DND-41 (cell line): Measurements from ENCODE around the gene PTPRN2.

Experiments
- ATAC-seq: fragments of 200-7000 bp; cut with Tn5 transposase; 3 replicates; pipeline ENCODE4 v1.9.1; 2021; ENCODE audit warnings: low read depth; ENCODE audit not compliant: insufficient read depth
- DNase-seq: peaks from one replicate; pipeline ENCODE4 v3.0.0-alpha.2; 2020
- H2AFZ ChIP-seq: 2 replicates; pipeline ENCODE4 v1.6.0; 2012; ENCODE audit warnings: low read depth, low read length
- H3K27ac ChIP-seq: 2 replicates; pipeline ENCODE4 v1.5.1; 2012; ENCODE audit warnings: low read length, inconsistent platforms
- H3K27me3 ChIP-seq: fragments of 200-600 bp; sonication (generic); 2 replicates; pipeline ENCODE4 v1.6.0; 2012; ENCODE audit warnings: low read length, mild to moderate bottlenecking, inconsistent platforms; ENCODE audit not compliant: insufficient read depth, poor library complexity
- H3K36me3 ChIP-seq: 2 replicates; pipeline ENCODE4 v1.5.1; 2012; ENCODE audit warnings: low read length, inconsistent platforms; ENCODE audit not compliant: insufficient read depth
- H3K4me1 ChIP-seq: 2 replicates; pipeline ENCODE4 v1.5.1; 2012; ENCODE audit warnings: mild to moderate bottlenecking, low read length; ENCODE audit not compliant: insufficient read depth
- H3K4me2 ChIP-seq: 2 replicates; pipeline ENCODE4 v1.6.0; 2012; ENCODE audit warnings: mild to moderate bottlenecking, moderate library complexity, low read length, inconsistent platforms; ENCODE audit not compliant: insufficient read depth
- H3K4me3 ChIP-seq, 2 experiments: fragments of 200-600 bp in 1 of 2; shearing (Covaris generic) in 1 of 2; 2 replicates each; pipeline ENCODE4 v1.5.1; 2012 to 2016; ENCODE audit warnings: inconsistent platforms in 2 of 2, low read length in 2 of 2, mild to moderate bottlenecking in 2 of 2, low read depth in 1 of 2, moderate library complexity in 1 of 2
- H3K79me2 ChIP-seq: 2 replicates; pipeline ENCODE4 v1.6.0; 2012; ENCODE audit warnings: low read length, inconsistent platforms; ENCODE audit not compliant: insufficient read depth
- H3K9ac ChIP-seq: 2 replicates; pipeline ENCODE4 v1.6.0; 2012; ENCODE audit warnings: low read depth, mild to moderate bottlenecking, inconsistent platforms, low read length, moderate library complexity
- H3K9me3 ChIP-seq: 2 replicates; pipeline ENCODE4 v1.5.1; 2012; ENCODE audit warnings: low read length, moderate library complexity, mild to moderate bottlenecking, inconsistent platforms; ENCODE audit not compliant: insufficient read depth, severe bottlenecking
- H4K20me1 ChIP-seq: 2 replicates; pipeline ENCODE4 v1.6.0; 2012; ENCODE audit warnings: low read length; ENCODE audit not compliant: insufficient read depth
- CTCF ChIP-seq: IDR thresholded peaks from 2 replicates; pipeline ENCODE4 v1.5.1; 2012; ENCODE audit warnings: borderline replicate concordance, low read length, moderate library complexity, mild to moderate bottlenecking; ENCODE audit not compliant: poor library complexity, severe bottlenecking; ENCODE audit errors: extremely low read depth
- EZH2 ChIP-seq: IDR thresholded peaks from 3 replicates; pipeline ENCODE4 v1.6.1; 2012; ENCODE audit warnings: borderline replicate concordance, low read depth, mild to moderate bottlenecking, moderate library complexity, low read length, inconsistent platforms; ENCODE audit not compliant: severe bottlenecking

Gene PTPRN2

DNA sequence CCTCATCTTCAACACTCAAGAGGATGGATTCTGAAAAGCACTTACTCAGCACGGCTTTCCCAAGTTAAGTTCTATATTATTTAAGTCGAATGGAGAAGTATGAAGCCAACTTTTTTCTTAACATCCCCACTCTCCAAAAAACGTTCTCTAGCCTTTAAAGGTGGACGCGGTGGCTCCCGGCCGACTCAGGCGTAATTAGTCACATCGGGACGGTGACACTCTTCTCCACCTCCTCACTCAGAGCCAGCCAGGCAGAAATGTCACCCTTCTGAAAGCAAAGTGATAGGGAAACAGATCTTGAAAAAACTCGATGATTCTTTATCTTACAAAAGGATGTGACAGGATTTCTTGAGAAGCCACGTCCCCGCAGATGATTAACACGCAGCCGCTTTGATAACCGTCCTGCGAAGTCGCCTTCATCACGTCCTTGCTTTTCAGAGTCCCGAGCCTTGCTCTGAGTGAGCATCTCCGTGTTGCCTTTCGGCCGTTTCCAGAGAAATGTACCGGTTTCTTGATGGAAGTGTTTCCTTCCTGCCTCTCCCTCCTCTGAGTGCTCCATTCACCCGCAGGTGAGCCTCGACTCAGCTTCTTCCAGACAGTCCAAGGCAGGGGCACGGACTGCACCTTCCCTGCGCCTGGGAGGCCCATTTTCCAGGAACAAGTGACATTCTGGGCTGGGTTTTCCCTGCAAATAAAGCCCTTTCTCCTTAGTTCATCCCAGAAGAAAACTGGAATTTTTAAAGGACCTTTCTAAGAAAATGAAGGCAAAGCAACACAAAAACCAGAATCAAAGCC is 936.1 kb downstream of the PTPRN2 start:
- Histone ChIP-seq H3K4me2 (no peak overlapping the region), H3K9ac (no peak overlapping the region), H2AFZ (no peak overlapping the region), H3K9me3 (no peaks in the 10 kb centered on the region), H3K4me1 (peaks cover 2% of the 10 kb centered on the region), H3K27me3 (no peaks in the 10 kb centered on the region), H3K27ac (no peak overlapping the region), H3K36me3 (peaks cover 79% of the 10 kb centered on the region), H3K79me2 (peaks cover 54% of the 10 kb centered on the region), H3K4me3 (no peak overlapping the region), H4K20me1 (peaks cover 29% of the 10 kb centered on the region)
- ATAC-seq = no peak
- DNase-seq = no peak
- no peak for TF ChIP-seq CTCF

GRCh38 chr7:157650801-157651200 is 936.8 kb downstream of the PTPRN2 start:
- Histone ChIP-seq H2AFZ (no peak overlapping the region), H4K20me1 (peaks cover 26% of the 10 kb centered on the region), H3K4me3 (no peak overlapping the region), H3K27ac (no peak overlapping the region), H3K9me3 (no peaks in the 10 kb centered on the region), H3K4me1 (peaks cover 9% of the 10 kb centered on the region), H3K27me3 (no peaks in the 10 kb centered on the region), H3K4me2 (no peak overlapping the region), H3K36me3 (peaks cover 79% of the 10 kb centered on the region), H3K9ac (no peak overlapping the region), H3K79me2 (peaks cover 54% of the 10 kb centered on the region)
- ATAC-seq = no peak
- no peak for TF ChIP-seq CTCF
- no peak for TF ChIP-seq EZH2
- no peak for DNase-seq

GRCh38 chr7:157650131-157650631 is 937.4 kb downstream of the PTPRN2 start:
- Histone ChIP-seq H3K4me1 (peaks cover 12% of the 10 kb centered on the region), H2AFZ (no peak overlapping the region), H4K20me1 (peaks cover 26% of the 10 kb centered on the region), H3K27me3 (no peaks in the 10 kb centered on the region), H3K27ac (no peak overlapping the region), H3K36me3 (peaks cover 79% of the 10 kb centered on the region), H3K9ac (no peak overlapping the region), H3K9me3 (no peaks in the 10 kb centered on the region), H3K4me3 (no peak overlapping the region), H3K4me2 (no peak overlapping the region), H3K79me2 (peaks cover 50% of the 10 kb centered on the region)
- TF ChIP-seq EZH2 (no peak), CTCF (no peak)
- no peak for ATAC-seq
- no peak for DNase-seq
